Heart left ventricle (tissue), 16 donors: ENCODE data around the gene SCN4B. TPM values are rescaled to one million over a fixed set of nuclear protein-coding genes. Genes with fewer than 3 reads are reported as not detected.

Experiments
- ATAC-seq, 4 donors: fragments of 200-7000 bp; cut with Tn5 transposase; one replicate each; pipeline ENCODE4 v1.9.1; 2020 to 2022; ENCODE audit warnings: moderate library complexity in 4 of 4, mild to moderate bottlenecking in 3 of 4, moderate number of reproducible peaks in 1 of 4
- DNase-seq, 5 donors: peaks; one replicate each; pipeline ENCODE4 v3.0.0-alpha.2; 2020
- H3K27ac ChIP-seq, 12 donors: fragments of 200-600 bp; sonication (generic) in 4 of 12; one replicate each; pipeline versions ENCODE4 v1.5.0 to v1.8.0; 2016 to 2022; ENCODE audit warnings: mild to moderate bottlenecking in 2 of 12
- H3K27me3 ChIP-seq, 9 donors: fragments of 200-600 bp; sonication (generic) in 2 of 9; one replicate each; pipeline versions ENCODE4 v1.5.1 to v1.8.0; 2016 to 2022; ENCODE audit warnings: mild to moderate bottlenecking in 3 of 9
- H3K36me3 ChIP-seq, 9 donors: fragments of 200-600 bp; sonication (generic) in 2 of 9; one replicate each; pipeline versions ENCODE4 v1.5.0 to v1.8.0; 2018 to 2022; ENCODE audit warnings: mild to moderate bottlenecking in 2 of 9
- H3K4me1 ChIP-seq, 12 donors: fragments of 200-600 bp; sonication (generic) in 4 of 12; one replicate each; pipeline versions ENCODE4 v1.5.0 to v1.8.0; 2016 to 2022; ENCODE audit warnings: mild to moderate bottlenecking in 3 of 12
- H3K4me3 ChIP-seq, 12 donors: fragments of 200-600 bp; sonication (generic) in 4 of 12; one replicate each; pipeline versions ENCODE4 v1.5.0 to v1.8.0; 2017 to 2022; ENCODE audit warnings: mild to moderate bottlenecking in 9 of 12, moderate library complexity in 4 of 12
- H3K9me3 ChIP-seq, 12 donors: fragments of 200-600 bp; sonication (generic) in 4 of 12; one replicate each; pipeline versions ENCODE4 v1.5.0 to v1.8.0; 2016 to 2022; ENCODE audit warnings: mild to moderate bottlenecking in 1 of 12
- CTCF ChIP-seq, 12 donors: fragments of 200-600 bp; sonication (generic) in 4 of 12; IDR thresholded peaks; one replicate each; pipeline versions ENCODE4 v1.5.0 to v1.8.0; 2018 to 2022; ENCODE audit warnings: antibody characterized with exemption in 12 of 12, mild to moderate bottlenecking in 5 of 12
- POLR2A ChIP-seq, 2 donors: fragments of 450-650 bp; IDR thresholded peaks; one replicate each; pipeline ENCODE4 v1.6.1; 2017; ENCODE audit warnings: antibody characterized with exemption in 2 of 2, mild to moderate bottlenecking in 2 of 2, moderate library complexity in 2 of 2
- WGBS, 4 donors: extraction: QIAGEN DNeasy Blood & Tissue Kit in 2 of 4; methylation state at CpG; one replicate each; pipeline versions ENCODE4 v1.1.5 to v1.1.7; 2013 to 2018; 5-methylcytosine and 5-hydroxymethylcytosine counted together
- intact Hi-C, 10 donors: fragments of 100-400 bp; cut with DNase I; formaldehyde crosslinking; loops; one replicate each; pipeline versions ENCODE4 v1.11.1 to v1.14.2; 2022
- polyA plus RNA-seq, 2 donors: library from polyadenylated mRNA; stranded (reverse); fragments of 200-250 nt; gene quantifications; one replicate each; pipeline ENCODE4 v1.2.3, GENCODE V29; 2013
- total RNA-seq, 9 donors: library from RNA; depleted of rRNA in 2 of 9; stranded (reverse); fragments of >200 nt in 2 of 9; fragmentation: NEBNext Ultra II Directional in 3 of 9; extraction: Animal tissue kit (Norgen Biotek cat#: 25700) in 3 of 9; gene quantifications; one replicate each; pipeline versions ENCODE4 v1.1.0 to v1.2.4, GENCODE V29; 2016 to 2023
- donor health status: ischemic (EF 13 %, LVEDD 7.1; RV severe dilation, severe dysfunction).
- donor health status: healthy with polysubstance abuse.
- donor health status: DM: no; HTN: yes; CAD: no.
- donor health status: DM: no; HTN: no; CAD: no.
- donor health status: ischemic (EF 25% LVEDD 6.9; RV normal size, moderate dysfunction).
- donor health status: ischemic (EF 25% LVEDD 5.7; RV mildly dilated, moderate dysfunction).
- donor health status: healthy.
- donor health status: DM: yes; HTN: yes; CAD: no.
- donor health status: ischemic (EF 35%, LVEDD 5.7; RV mildly dilated, moderate dysfunction).
- donor health status: nonischemic (EF 11% LVEDD 7.7; RV severe dilation, severe dysfunction).
- donor health status: DM: yes; HTN: yes; CAD: no.
- donor health status: PGD.
- donor health status: ischemic (EF 29% LVEDD 5.4; RV normal size, mild dysfunction).
- donor health status: nonischemic (EF 23%, LVEDD 6.1; RV moderate dilation, normal function).

The SCN4B gene
- total and polyA plus RNA-seq, 11 donors: 2.1 to 16.9 (median 11.9) TPM

DNA sequence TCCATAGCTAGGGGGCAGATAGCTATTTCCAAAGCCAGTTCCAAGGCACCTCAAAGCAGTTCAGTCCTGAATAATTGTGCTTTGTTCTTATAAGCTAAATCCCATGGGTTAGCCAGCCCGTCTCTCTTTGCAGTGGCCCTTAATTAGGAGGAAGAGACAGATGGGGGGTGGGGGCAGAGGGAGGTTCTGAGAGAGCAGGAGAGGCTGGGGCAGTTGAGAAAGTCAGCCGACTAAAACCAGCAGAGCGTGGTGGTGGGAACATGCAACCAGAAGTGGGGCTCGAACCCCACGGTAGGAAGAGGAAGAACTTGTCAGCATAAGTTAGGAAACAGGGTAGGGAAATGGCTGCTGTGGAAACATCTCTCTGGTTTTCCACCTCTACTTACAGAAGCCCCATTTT lies 10.9 kb upstream of the SCN4B start:
- WGBS, 4 donors: 74 to 77% (median 75%) methylated on average over 5 of the region's 5 CpGs
- no peak for TF ChIP-seq CTCF (IDR thresholded peaks at IDR 0.05)
- no peak for TF ChIP-seq POLR2A (IDR thresholded peaks at IDR 0.05)
- intact Hi-C loops: no loop called here
- no peak overlapping the region for H3K4me3 ChIP-seq
- no peaks in the 10 kb centered on the region for H3K9me3 ChIP-seq
- ATAC-seq: no peak
- H3K27me3 ChIP-seq: no peaks in the 10 kb centered on the region
- H3K36me3 ChIP-seq: peaks cover 0 to 10% (median 0%) of the 10 kb centered on the region in 9 donors
- no peak for DNase-seq
- H3K4me1 ChIP-seq: peaks cover 0 to 8% (median 0%) of the 10 kb centered on the region in 12 donors
- no peak overlapping the region for H3K27ac ChIP-seq

DNA sequence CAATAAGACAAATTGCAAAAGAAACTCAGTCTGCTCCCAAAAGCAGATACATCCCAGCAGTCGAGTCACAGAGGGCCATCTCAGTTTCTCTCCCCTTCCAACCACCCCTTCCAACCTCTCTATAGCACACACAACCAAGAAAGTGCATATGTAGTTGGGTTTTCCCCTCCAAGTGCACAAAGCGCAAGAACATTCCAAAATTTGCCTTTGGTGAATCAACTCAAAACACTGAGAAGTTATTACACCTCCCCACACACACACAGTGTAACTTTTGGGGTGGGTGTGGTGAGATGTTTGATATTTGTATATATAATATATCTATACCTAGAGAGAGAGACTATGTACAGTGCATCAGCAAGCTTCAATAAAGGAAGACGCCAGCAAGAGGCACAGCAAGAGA lies 10.2 kb upstream of the SCN4B start:
- TF ChIP-seq CTCF (IDR thresholded peaks at IDR 0.05) (no peak), POLR2A (IDR thresholded peaks at IDR 0.05) (no peak)
- Histone ChIP-seq H3K36me3 (peaks cover 0 to 7% (median 0%) of the 10 kb centered on the region in 9 donors), H3K9me3 (no peaks in the 10 kb centered on the region), H3K4me3 (no peak overlapping the region), H3K27me3 (no peaks in the 10 kb centered on the region), H3K4me1 (peaks cover 0 to 8% (median 0%) of the 10 kb centered on the region in 12 donors), H3K27ac (no peak overlapping the region)
- WGBS, 4 donors: 84 to 96% (median 90%) methylated on average over 3 of the region's 3 CpGs
- intact Hi-C loops: no loop called here
- DNase-seq (no peak), ATAC-seq (no peak)

GRCh38 chr11:118161786-118162185 lies 9.2 kb upstream of the SCN4B start:
- intact Hi-C loops: no loop called here
- Histone ChIP-seq H3K36me3 (no peaks in the 10 kb centered on the region), H3K4me3 (no peak overlapping the region), H3K9me3 (no peaks in the 10 kb centered on the region), H3K27ac (no peak overlapping the region), H3K27me3 (peaks cover 0 to 9% (median 0%) of the 10 kb centered on the region in 9 donors), H3K4me1 (peaks cover 0 to 11% (median 0%) of the 10 kb centered on the region in 12 donors)
- 70 to 93% (median 75%) methylated on average over 6 of the region's 6 CpGs for WGBS, 4 donors
- no peak for DNase-seq
- TF ChIP-seq POLR2A (IDR thresholded peaks at IDR 0.05) (no peak), CTCF (IDR thresholded peaks at IDR 0.05) (no peak)
- ATAC-seq: no peak

DNA sequence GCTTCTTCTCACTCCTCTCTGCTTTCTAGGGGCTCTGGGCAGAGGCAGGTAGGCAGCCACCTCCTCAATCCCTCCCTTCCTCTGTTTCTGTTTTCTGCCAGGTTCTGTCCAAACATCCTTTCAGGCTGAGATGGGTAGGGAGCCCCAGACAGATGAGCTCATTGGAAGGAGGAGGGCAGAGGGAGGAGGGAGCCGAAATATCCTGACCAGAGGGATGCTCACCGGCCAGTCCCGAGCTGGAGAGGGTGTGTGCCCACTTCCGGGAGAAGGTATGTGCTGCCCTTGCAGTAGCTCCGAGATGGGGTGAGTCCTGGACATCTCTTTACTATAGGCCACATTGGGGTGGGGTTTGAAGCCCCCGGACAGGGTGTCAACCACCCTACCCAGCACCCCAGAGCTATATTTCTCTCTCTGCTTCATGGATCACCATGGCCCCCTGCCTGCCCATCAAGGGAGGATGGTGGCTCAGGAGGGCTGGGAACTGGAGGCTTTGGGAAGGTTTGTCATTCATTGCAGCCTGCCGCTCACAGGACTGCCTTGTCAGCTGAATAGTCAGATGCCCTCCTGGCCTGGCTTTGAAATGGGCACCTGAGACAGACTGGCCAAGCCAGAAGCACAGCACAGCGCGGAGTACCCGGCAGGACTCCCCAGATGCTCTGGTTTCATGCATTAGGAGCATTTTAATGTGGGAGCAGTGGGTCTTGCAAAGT lies 4.7 kb upstream of the SCN4B start:
- Histone ChIP-seq H3K4me1 (peaks cover 0 to 27% (median 6%) of the 10 kb centered on the region in 12 donors), H3K9me3 (no peaks in the 10 kb centered on the region), H3K36me3 (no peaks in the 10 kb centered on the region), H3K27ac (no peak overlapping the region), H3K27me3 (peaks cover 0 to 53% (median 5%) of the 10 kb centered on the region in 9 donors), H3K4me3 (no peak overlapping the region)
- WGBS, 4 donors: 31 to 54% (median 51%) methylated on average over 8 to 10 of the region's 10 CpGs
- ATAC-seq (no peak), DNase-seq (no peak)
- TF ChIP-seq POLR2A (IDR thresholded peaks at IDR 0.05): no peak
- no peak for TF ChIP-seq CTCF (IDR thresholded peaks at IDR 0.05)
- intact Hi-C loops: no loop called here
